ENCODE data around the gene ULBP3. TPM values are rescaled to one million over a fixed set of nuclear protein-coding genes. Genes with fewer than 3 reads are reported as not detected.

ULBP3 gene
- total RNA-seq, 3 donors from 2014 or later, result 0.32 to 1.9 (median 1.9) TPM

GRCh38 chr6:150058986-150059385, 9.9 kb downstream of the ULBP3 start:
- no peaks in the 10 kb centered on the region for H3K36me3 ChIP-seq (ENCODE audit: low read depth)
- no peak for TF ChIP-seq CTCF (IDR thresholded peaks at IDR 0.05)
- DNase-seq (no peak), ATAC-seq (no peak)
- H3K9me3 ChIP-seq, result no peaks in the 10 kb centered on the region
- no peak overlapping the region for H3K4me3 ChIP-seq
- H3K4me1 ChIP-seq (ENCODE audit: low read depth), result no peaks in the 10 kb centered on the region
- intact Hi-C loops (cut with DNase I, micrococcal nuclease), result no loop called here

GRCh38 chr6:150058231-150058792, 10.6 kb downstream of the ULBP3 start:
- TF ChIP-seq CTCF (IDR thresholded peaks at IDR 0.05), result no peak
- ATAC-seq (no peak), DNase-seq (no peak)
- Histone ChIP-seq H3K4me1 (ENCODE audit: low read depth) (no peaks in the 10 kb centered on the region), H3K36me3 (ENCODE audit: low read depth) (no peaks in the 10 kb centered on the region), H3K4me3 (no peak overlapping the region), H3K9me3 (no peaks in the 10 kb centered on the region)
- intact Hi-C loops (cut with DNase I, micrococcal nuclease), result no loop called here

- H3K4me1 ChIP-seq (ENCODE audit: low read depth), result no peaks in the 10 kb centered on the region
- no peak for DNase-seq
- H3K9me3 ChIP-seq, result no peaks in the 10 kb centered on the region
- intact Hi-C loops (cut with DNase I, micrococcal nuclease), result no loop called here
- no peak for TF ChIP-seq CTCF (IDR thresholded peaks at IDR 0.05)
- no peaks in the 10 kb centered on the region for H3K36me3 ChIP-seq (ENCODE audit: low read depth)
- no peak overlapping the region for H3K4me3 ChIP-seq
- ATAC-seq, result no peak
Observed at GRCh38 chr6:150057501-150057951, 11.4 kb downstream of the ULBP3 start.

- Histone ChIP-seq H3K4me1 (ENCODE audit: low read depth) (no peaks in the 10 kb centered on the region), H3K36me3 (ENCODE audit: low read depth) (no peaks in the 10 kb centered on the region), H3K4me3 (no peak overlapping the region), H3K9me3 (no peaks in the 10 kb centered on the region)
- no peak for DNase-seq
- intact Hi-C loops (cut with DNase I, micrococcal nuclease), result no loop called here
- no peak for TF ChIP-seq CTCF (IDR thresholded peaks at IDR 0.05)
- ATAC-seq, result no peak
Observed at GRCh38 chr6:150056916-150057315, 12.0 kb downstream of the ULBP3 start.

- Histone ChIP-seq H3K4me3 (no peak overlapping the region), H3K4me1 (ENCODE audit: low read depth) (no peaks in the 10 kb centered on the region), H3K36me3 (ENCODE audit: low read depth) (no peaks in the 10 kb centered on the region), H3K9me3 (no peaks in the 10 kb centered on the region)
- no peak for TF ChIP-seq CTCF (IDR thresholded peaks at IDR 0.05)
- ATAC-seq (no peak), DNase-seq (no peak)
- intact Hi-C loops (cut with DNase I, micrococcal nuclease), result no loop called here
Observed at GRCh38 chr6:150056156-150056555, 12.8 kb downstream of the ULBP3 start.

- no peak for ATAC-seq
- intact Hi-C loops (cut with DNase I, micrococcal nuclease), result no loop called here
Observed at GRCh38 chr6:150055131-150055530, 13.8 kb downstream of the ULBP3 start.

More at GRCh38 chr6:150055131-150055530, 13.8 kb downstream of the ULBP3 start:
- TF ChIP-seq CTCF (IDR thresholded peaks at IDR 0.05), result no peak
- Histone ChIP-seq H3K4me3 (no peak overlapping the region), H3K36me3 (ENCODE audit: low read depth) (no peaks in the 10 kb centered on the region), H3K9me3 (no peaks in the 10 kb centered on the region), H3K4me1 (ENCODE audit: low read depth) (no peaks in the 10 kb centered on the region)
- no peak for DNase-seq

All from mucosa of descending colon (tissue), 3 donors.